HepG2 (cell line): ENCODE data around the gene EXOC3. TPM values are rescaled to one million over a fixed set of nuclear protein-coding genes. Genes with fewer than 3 reads are reported as not detected.

Experiments used
- ATAC-seq: fragments of 200-7000 bp; cut with Tn5 transposase; 3 replicates; pipeline ENCODE4 v1.9.1; 2020; ENCODE audit warnings: mild to moderate bottlenecking, moderate library complexity
- BruUV-seq: library from RNA; stranded (reverse); fragments of 400-500 nt; replicated peaks from 2 replicates; lab custom pipeline; 2021; lab: Mats Ljungman, UMichigan
- CTCF ChIA-PET: fragments of 300-600 bp; formaldehyde crosslinking; extraction: SDS; loops from one replicate; lab custom pipeline; 2021; ENCODE audit warnings: low total read pairs, inconsistent platforms, low intra/inter-chr PET ratio; lab: Yijun Ruan, JAX
- POLR2A ChIA-PET: fragments of 350-600 bp; sonication (Branson Sonifier 250); formaldehyde crosslinking; loops from one replicate; lab custom pipeline; 2020; ENCODE audit warnings: antibody characterized with exemption, inconsistent platforms; lab: Yijun Ruan, JAX
- DNase-seq: peaks from one replicate; pipeline ENCODE4 v3.0.0-alpha.2; 2015; ENCODE audit warnings: low spot score
- FAIRE-seq: peaks from 3 replicates; lab custom pipeline; 2011; peaks lifted over from hg19 to GRCh38; lab: Jason Lieb, UNC
- H2AFZ ChIP-seq: one replicate; pipeline ENCODE4 v1.6.1; 2011; ENCODE audit warnings: low read length, inconsistent platforms
- H3K27ac ChIP-seq: fragments of 300-600 bp; 3 replicates; pipeline ENCODE4 v1.8.0; 2011; ENCODE audit warnings: mixed run types, mild to moderate bottlenecking, mixed read lengths, low read length, inconsistent platforms; ENCODE audit not compliant: insufficient read depth; ENCODE audit errors: extremely low read length
- H3K27me3 ChIP-seq, 2 experiments: fragments of 200-600 bp in 1 of 2; 2 replicates in 1 of 2; 3 replicates in 1 of 2; pipeline versions ENCODE4 v1.6.0 to v1.8.0; 2011; ENCODE audit warnings: low read length in 2 of 2, mild to moderate bottlenecking in 2 of 2, moderate library complexity in 2 of 2, inconsistent platforms in 1 of 2; ENCODE audit not compliant: insufficient read depth in 2 of 2, control insufficient read depth in 1 of 2
- H3K36me3 ChIP-seq, 2 experiments: fragments of 200-600 bp in 1 of 2; replicated peaks in 1 of 2; 2 replicates in 1 of 2; 3 replicates in 1 of 2; pipeline versions ENCODE4 v1.5.1 to v1.8.0; 2011; ENCODE audit warnings: low read length in 2 of 2, inconsistent platforms in 1 of 2; ENCODE audit not compliant: insufficient read depth in 2 of 2, control insufficient read depth in 1 of 2
- H3K4me1 ChIP-seq: 2 replicates; pipeline ENCODE4 v1.5.1; 2012; ENCODE audit warnings: low read length, inconsistent platforms; ENCODE audit not compliant: insufficient read depth
- H3K4me2 ChIP-seq: 2 replicates; pipeline ENCODE4 v1.6.0; 2011; ENCODE audit warnings: low read depth, low read length, inconsistent platforms
- H3K4me3 ChIP-seq, 3 experiments: fragments of 200-600 bp in 1 of 3; sonication (generic), shearing (Covaris generic) in 1 of 3; replicated peaks in 1 of 3; 2 replicates each; pipeline ENCODE4 v1.5.1; 2011 to 2016; ENCODE audit warnings: low read length in 3 of 3, inconsistent platforms in 2 of 3, low read depth in 2 of 3, mild to moderate bottlenecking in 2 of 3, control low read depth in 1 of 3, mixed read lengths in 1 of 3; ENCODE audit not compliant: insufficient read depth in 1 of 3
- H3K79me2 ChIP-seq: one replicate; pipeline ENCODE4 v1.6.1; 2011; ENCODE audit warnings: low read length, inconsistent platforms; ENCODE audit not compliant: insufficient read depth
- H3K9ac ChIP-seq: 2 replicates; pipeline ENCODE4 v1.6.0; 2011; ENCODE audit warnings: mild to moderate bottlenecking, low read depth, low read length, inconsistent platforms; ENCODE audit not compliant: insufficient read depth
- H3K9me3 ChIP-seq: 2 replicates; pipeline ENCODE4 v1.5.1; 2012; ENCODE audit warnings: mild to moderate bottlenecking, low read length
- H4K20me1 ChIP-seq: 2 replicates; pipeline ENCODE4 v1.6.0; 2011; ENCODE audit warnings: inconsistent platforms, mild to moderate bottlenecking, low read length, moderate library complexity; ENCODE audit not compliant: insufficient read depth
- AKAP8 ChIP-seq: sonication (generic); formaldehyde crosslinking; IDR thresholded peaks from 2 replicates; pipeline ENCODE4 v1.5.1; 2020; ENCODE audit warnings: mild to moderate bottlenecking, missing genetic modification reagents
- EZH2 ChIP-seq: conservative IDR thresholded peaks from 2 replicates; pipeline ENCODE4 v1.6.1; 2012; ENCODE audit warnings: mild to moderate bottlenecking, low read depth, low read length, moderate library complexity
- FOXJ3 ChIP-seq: sonication (generic); formaldehyde crosslinking; IDR thresholded peaks from 2 replicates; pipeline ENCODE4 v1.4.0; 2020; ENCODE audit warnings: missing genetic modification reagents, mild to moderate bottlenecking, borderline replicate concordance
- HHEX ChIP-seq: IDR thresholded peaks from 2 replicates; pipeline ENCODE4 v1.6.1; 2016; ENCODE audit warnings: control low read depth
- MBD4 ChIP-seq: IDR thresholded peaks from 2 replicates; pipeline ENCODE4 v1.6.1; 2012; ENCODE audit warnings: low read length, inconsistent platforms, borderline replicate concordance
- RFX5 ChIP-seq: IDR thresholded peaks from 2 replicates; pipeline ENCODE4 v1.6.1; 2011; ENCODE audit warnings: low read depth, low read length, improper control_type of control experiment
- SMAD3 ChIP-seq: sonication (generic); formaldehyde crosslinking; IDR thresholded peaks from 2 replicates; pipeline ENCODE4 v1.4.0; 2020; ENCODE audit warnings: missing genetic modification reagents
- TBX3 ChIP-seq: fragments of 450-650 bp; IDR thresholded peaks from 2 replicates; pipeline ENCODE4 v1.6.1; 2017; ENCODE audit warnings: antibody characterized with exemption, mild to moderate bottlenecking, inconsistent platforms, borderline replicate concordance
- ZBTB20 ChIP-seq: sonication (generic); formaldehyde crosslinking; IDR thresholded peaks from 2 replicates; pipeline ENCODE4 v1.8.1; 2023; ENCODE audit warnings: missing genetic modification reagents, low read depth, mild to moderate bottlenecking, borderline replicate concordance
- ZNF136 ChIP-seq: sonication (generic); formaldehyde crosslinking; IDR thresholded peaks from 2 replicates; pipeline ENCODE4 v1.8.1; 2022; ENCODE audit warnings: low read depth, mild to moderate bottlenecking, moderate library complexity, missing genetic modification reagents
- ZNF761 ChIP-seq: sonication (generic); formaldehyde crosslinking; conservative IDR thresholded peaks from 2 replicates; pipeline ENCODE4 v1.4.0; 2020; ENCODE audit warnings: mild to moderate bottlenecking, missing genetic modification reagents
- ZNF770 ChIP-seq: sonication (generic); formaldehyde crosslinking; IDR thresholded peaks from 2 replicates; pipeline ENCODE4 v1.5.0; 2020; ENCODE audit warnings: mild to moderate bottlenecking, missing genetic modification reagents
- WGBS: methylation state at CpG from one replicate; pipeline ENCODE4 v1.1.6; 2017; ENCODE audit warnings: low lambda C conversion rate; 5-methylcytosine and 5-hydroxymethylcytosine counted together
- in situ Hi-C: cut with HindIII; loops from 2 replicates; pipeline ENCODE4 v1.10.0; 2017; ENCODE audit warnings: low pct_unique_long_range_greater_than_20kb; ENCODE audit not compliant: extremely low pct_ligation_motif_present
- intact Hi-C: fragments of 100-400 bp; cut with micrococcal nuclease; formaldehyde crosslinking; loops from one replicate; pipeline ENCODE4 v1.10.0; 2022; ENCODE audit not compliant: unreplicated experiment
- polyA plus RNA-seq, 8 experiments: library from polyadenylated mRNA; depleted of rRNA in 3 of 8; stranded (reverse) in 7 of 8; unstranded in 1 of 8; fragments of >200 nt; fragmentation: Illumina TruSeq in 4 of 8; extraction: Trizol in 4 of 8; gene quantifications; 2 replicates each; pipeline versions ENCODE4 v1.2.1 to v1.2.3, GENCODE V29; 2011 to 2016; ENCODE audit warnings: low read depth in 4 of 8, missing spikeins in 1 of 8, mixed read lengths in 1 of 8; ENCODE audit not compliant: insufficient read depth in 1 of 8
- total RNA-seq, 5 experiments: library from RNA; depleted of rRNA; stranded (reverse); fragments of >200 nt; fragmentation: Illumina TruSeq; extraction: Trizol; gene quantifications; 2 replicates each; pipeline ENCODE4 v1.2.3, GENCODE V29; 2016; ENCODE audit warnings: low read depth in 1 of 5
- TF ChIP-seq, protein P1 (sequence below): sonication (generic); formaldehyde crosslinking; IDR thresholded peaks from 2 replicates; pipeline ENCODE4 v1.4.0; 2020; ENCODE audit warnings: missing genetic modification reagents

EXOC3 gene
- total and polyA plus RNA-seq, 2 of the 13 experiments (the other 11 are each of a cell fraction or from before 2014, with no cell fraction given): 9.2 to 20.5 TPM

DNA sequence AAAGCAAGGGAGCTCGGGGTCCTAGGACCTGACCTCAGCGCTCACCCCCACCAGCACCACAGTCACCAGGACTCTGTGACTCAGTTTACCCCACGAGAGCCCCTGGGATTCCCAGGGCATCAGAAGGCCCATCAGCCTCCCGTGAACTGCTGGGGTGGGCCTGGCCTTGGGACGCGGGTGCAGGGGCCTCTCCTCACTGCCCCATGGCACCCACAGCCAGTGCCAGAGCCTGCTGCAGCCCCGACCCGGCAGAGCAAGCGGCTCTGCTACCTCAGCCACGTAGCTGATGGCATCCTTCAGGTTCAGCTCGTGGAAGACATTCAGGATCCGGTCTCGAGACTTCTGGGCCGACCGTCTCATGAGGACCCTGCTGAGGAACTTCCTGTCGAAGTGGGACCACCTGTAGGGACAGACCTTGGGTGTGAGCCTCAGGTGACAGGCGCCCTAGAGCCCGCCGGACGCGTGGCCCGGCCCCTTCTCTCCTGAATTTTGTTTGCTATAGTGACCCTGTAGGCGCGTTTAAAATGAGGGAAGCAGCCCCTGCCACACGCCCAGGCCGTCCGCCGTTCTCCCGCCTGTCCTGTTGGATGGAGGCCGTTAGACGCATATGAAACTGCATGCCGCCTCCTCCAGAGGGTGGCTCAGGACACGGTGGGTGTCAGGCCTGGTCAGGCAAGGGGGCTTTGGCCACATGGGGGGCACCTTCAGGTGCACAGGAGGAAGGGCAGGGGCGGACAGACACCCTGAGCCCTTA lies 36.8 kb downstream of the EXOC3 start:
- FAIRE-seq: no peak
- Histone ChIP-seq H3K79me2 (no peaks in the 10 kb centered on the region), H2AFZ (no peak overlapping the region), H3K27me3 (peaks cover 21 to 92% of the 10 kb centered on the region in 2 experiments)
- intact Hi-C loops: no loop called here
- POLR2A ChIA-PET: no interaction called here
- CTCF ChIA-PET: no interaction called here
- TF ChIP-seq ZBTB20 (CRISPR knock-in tag) (no peak), EZH2 (peak; percentile 26; the same call in 1 of the 2 replicates), ZNF761 (CRISPR knock-in tag) (no peak), MBD4 (no peak), RFX5 (no peak), ZNF136 (CRISPR knock-in tag) (no peak), HHEX (no peak), ZNF770 (CRISPR knock-in tag) (no peak), SMAD3 (CRISPR knock-in tag) (no peak), FOXJ3 (CRISPR knock-in tag) (no peak), AKAP8 (CRISPR knock-in tag) (0 out of 2 replicates have a peak, but pooled peaks have one; percentile 5), TBX3 (no peak)
- TF ChIP-seq, protein P1, sequence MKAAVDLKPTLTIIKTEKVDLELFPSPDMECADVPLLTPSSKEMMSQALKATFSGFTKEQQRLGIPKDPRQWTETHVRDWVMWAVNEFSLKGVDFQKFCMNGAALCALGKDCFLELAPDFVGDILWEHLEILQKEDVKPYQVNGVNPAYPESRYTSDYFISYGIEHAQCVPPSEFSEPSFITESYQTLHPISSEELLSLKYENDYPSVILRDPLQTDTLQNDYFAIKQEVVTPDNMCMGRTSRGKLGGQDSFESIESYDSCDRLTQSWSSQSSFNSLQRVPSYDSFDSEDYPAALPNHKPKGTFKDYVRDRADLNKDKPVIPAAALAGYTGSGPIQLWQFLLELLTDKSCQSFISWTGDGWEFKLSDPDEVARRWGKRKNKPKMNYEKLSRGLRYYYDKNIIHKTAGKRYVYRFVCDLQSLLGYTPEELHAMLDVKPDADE (CRISPR knock-in tag): no peak
- TF ChIP-seq, all 625 proteins: peak for 2
- no peaks in the 10 kb centered on the region for H3K9me3 ChIP-seq
- 29% methylated on average over 7 of the region's 34 CpGs for WGBS
- BruUV-seq: no TSS peak
- H3K9ac ChIP-seq: no peak overlapping the region
- H3K4me3 ChIP-seq: no peak overlapping the region
- DNase-seq (no peak), ATAC-seq (no peak)
- no peak overlapping the region for H3K27ac ChIP-seq
- no peak overlapping the region for H3K4me2 ChIP-seq
- H3K36me3 ChIP-seq: no peaks in the 10 kb centered on the region; a peak in 1 of 5 replicates
- in situ Hi-C loops: no loop called here
- peaks cover 12% of the 10 kb centered on the region for H3K4me1 ChIP-seq
- H4K20me1 ChIP-seq: no peaks in the 10 kb centered on the region
